ENCODE data around the gene PRPSAP1.

DNA sequence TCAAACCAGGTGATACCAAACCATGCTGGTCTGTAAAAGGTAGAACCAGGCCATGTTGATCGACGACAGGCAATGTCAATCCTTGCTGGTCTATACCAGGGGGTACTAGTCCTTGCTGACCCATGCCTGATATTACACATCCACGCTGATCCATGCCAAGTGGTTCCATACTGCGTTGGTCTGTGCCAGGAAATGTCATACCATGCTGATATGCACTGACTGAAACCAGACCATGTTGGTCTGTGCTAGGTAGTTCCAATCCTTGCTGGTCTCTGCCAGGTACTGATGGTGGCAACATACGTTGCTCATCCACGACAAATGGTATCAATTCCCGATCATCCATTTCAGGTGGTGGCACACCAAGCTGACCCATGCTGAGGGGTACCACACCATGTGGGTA, 60.6 kb downstream of the PRPSAP1 start:
- TF ChIP-seq POLR2A (IDR thresholded peaks at IDR 0.05; ENCODE audit: control extremely low read depth in 1 of 2, low read depth in 2 of 2, low read length in 2 of 2) (no peak), CHD2 (IDR thresholded peaks at IDR 0.05; ENCODE audit: low read length) (no peak)
